ENCODE results near the gene DHH. TPM values are rescaled to one million over a fixed set of nuclear protein-coding genes. Genes with fewer than 3 reads are reported as not detected.

The DHH gene
- total and polyA plus RNA-seq, 9 of the 15 experiments (the other 6 are each of a cell fraction or from before 2014, with no cell fraction given), result 0.07 to 2.6 (median 0.54) TPM

GRCh38 chr12:49094160-49094974 lies at the start of gene DHH (continued):
- no peak for TF ChIP-seq MAX (CRISPR knock-in tag; IDR thresholded peaks at IDR 0.05)
- peak; percentile 22; the same call in 1 of the 2 replicates for TF ChIP-seq ZBTB7A (IDR thresholded peaks at IDR 0.05; ENCODE audit: borderline replicate concordance, control insufficient read depth, low read depth, low read length)
- TF ChIP-seq SPI1 (IDR thresholded peaks at IDR 0.05; ENCODE audit: borderline replicate concordance, low read depth, low read length), result no peak
- TF ChIP-seq GATA2 (CRISPR knock-in tag; IDR thresholded peaks at IDR 0.05), result no peak
- TF ChIP-seq POLR2B (IDR thresholded peaks at IDR 0.05; ENCODE audit: low read depth, partially characterized antibody), result peak; percentile 0
- TF ChIP-seq BRF2 (IDR thresholded peaks at IDR 0.05; ENCODE audit: borderline replicate concordance, insufficient read depth, insufficient read length), result no peak
- TF ChIP-seq PHF8 (IDR thresholded peaks at IDR 0.05; ENCODE audit: borderline replicate concordance, low read length), result peak; percentile 34; the same call in 1 of the 2 replicates
- no peak for TF ChIP-seq CREB5 (CRISPR knock-in tag; IDR thresholded peaks at IDR 0.05)
- no peak for TF ChIP-seq ZNF121 (CRISPR knock-in tag; conservative IDR thresholded peaks at IDR 0.05)
- no peak for TF ChIP-seq ATF6 (CRISPR knock-in tag; IDR thresholded peaks at IDR 0.05)
- TF ChIP-seq MYNN (IDR thresholded peaks at IDR 0.05), result no peak
- no peak for TF ChIP-seq MYNN (CRISPR knock-in tag; IDR thresholded peaks at IDR 0.05)
- no peak for TF ChIP-seq ZNF124 (CRISPR knock-in tag; IDR thresholded peaks at IDR 0.05)
- peak; percentile 61 for TF ChIP-seq RBM22 (IDR thresholded peaks at IDR 0.05; ENCODE audit: low read depth, low read length, poor library complexity, severe bottlenecking)
- no peak for TF ChIP-seq MEIS2 (IDR thresholded peaks at IDR 0.05; ENCODE audit: partially characterized antibody)
